ENCODE measurements around the gene DAB2.
"Not testable (repeated sequence)": the region's sequence is repeated elsewhere in the genome, so short reads cannot be mapped to it uniquely, and the experiment has no call there.

DAB2 gene

DNA sequence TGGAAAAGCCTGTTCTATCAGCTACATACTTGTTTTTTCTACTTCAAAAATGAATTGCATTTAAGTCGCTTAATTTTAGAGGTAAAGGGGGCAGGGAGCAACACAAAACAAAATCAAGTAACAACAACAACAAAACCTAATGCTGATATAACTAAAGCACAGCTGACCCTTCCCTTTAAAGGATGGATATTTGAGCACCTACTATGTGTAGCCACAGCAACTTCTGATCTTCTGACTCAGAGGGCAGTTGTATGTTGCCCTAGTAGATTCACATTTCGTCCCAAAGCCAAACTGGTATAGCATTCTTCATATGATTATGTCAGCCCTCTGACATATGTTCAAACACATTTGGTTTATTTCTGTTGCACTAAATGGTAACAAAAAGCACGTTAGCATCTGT, 6.8 kb downstream of the DAB2 start:
- DNase-seq = no peak

GRCh38 chr5:39415201-39415600, 9.6 kb downstream of the DAB2 start:
- no peak for DNase-seq

DNA sequence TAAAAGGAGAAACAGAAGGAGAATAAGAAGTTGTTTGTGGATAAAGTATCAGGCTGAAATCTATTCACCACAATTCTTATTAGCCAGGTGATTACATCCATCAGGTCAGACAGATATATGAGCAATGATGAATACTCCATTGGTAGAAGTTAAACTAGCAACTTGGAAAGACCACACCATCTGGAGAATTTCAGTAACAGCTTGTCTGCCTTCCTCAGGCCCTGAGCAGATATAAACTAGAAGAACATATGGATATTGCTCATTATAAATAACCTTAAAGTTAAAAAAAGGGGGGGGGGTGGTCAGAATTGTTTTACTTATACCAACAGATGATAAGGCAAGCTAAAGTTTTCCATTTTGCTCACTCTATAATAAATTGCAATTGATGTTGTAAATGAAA, 10.4 kb downstream of the DAB2 start:
- no peak for DNase-seq

- DNase-seq = no peak
These were observed 11.0 kb downstream of the DAB2 start for GRCh38 chr5:39413771-39414170.

- no peak for DNase-seq
These were observed 11.9 kb downstream of the DAB2 start for GRCh38 chr5:39412721-39413394.

- no peak for DNase-seq
These were observed 12.8 kb downstream of the DAB2 start for GRCh38 chr5:39411985-39412384.

- no peak for DNase-seq
These were observed 13.7 kb downstream of the DAB2 start for GRCh38 chr5:39411061-39411460.

DNA sequence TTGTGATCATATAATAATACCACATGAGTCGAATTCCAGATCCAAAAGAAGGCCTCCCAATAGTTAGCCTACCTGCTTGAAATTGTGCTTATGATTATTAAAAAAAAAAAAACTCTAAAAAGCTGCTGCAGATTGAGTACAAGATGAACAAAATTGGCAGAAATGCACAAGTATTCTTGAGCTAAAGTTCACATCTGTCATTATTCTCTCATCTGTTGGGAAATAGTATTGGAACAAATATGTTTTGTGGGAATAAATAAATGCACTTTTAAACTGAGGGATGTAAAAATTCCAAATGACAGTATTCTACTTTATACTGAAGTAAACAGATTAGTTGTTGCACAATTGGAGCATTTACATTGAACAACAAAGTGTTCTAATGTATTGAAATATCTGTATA, 15.7 kb downstream of the DAB2 start:
- DNase-seq = no peak

DNA sequence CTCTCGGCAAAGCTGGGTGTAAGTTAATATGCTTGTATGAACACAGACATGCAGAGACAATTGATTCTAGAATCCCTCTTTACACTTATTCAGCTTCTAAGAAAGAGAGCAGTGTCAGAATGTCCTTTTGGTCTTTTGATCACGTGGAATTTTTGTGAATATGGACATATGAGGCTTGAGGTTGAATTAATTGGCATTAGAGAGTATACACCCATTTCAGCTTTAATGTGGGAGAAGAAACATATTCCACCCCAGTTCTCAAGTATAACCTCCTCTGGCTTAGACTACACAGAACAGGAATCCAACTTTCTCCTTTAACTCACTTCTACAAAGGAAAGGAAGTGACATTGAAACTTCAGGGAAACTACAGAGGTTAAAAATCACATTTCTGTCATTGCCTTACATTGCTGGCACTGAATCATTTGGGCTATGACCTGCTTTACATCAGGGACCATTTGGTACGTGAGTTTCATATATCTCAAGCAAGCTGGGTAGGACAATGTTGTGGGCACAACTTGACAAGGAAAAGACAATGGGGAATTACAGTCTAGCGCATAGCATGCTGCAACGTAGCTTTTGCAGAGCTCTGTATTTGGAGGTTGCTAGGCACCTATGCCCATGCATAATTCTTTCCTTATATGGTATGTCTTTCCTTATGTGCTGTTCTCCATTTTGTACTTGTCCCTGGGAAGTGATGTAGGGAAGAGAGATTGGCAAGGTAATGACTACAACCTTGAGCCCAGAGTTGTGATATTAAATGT, 19.5 kb downstream of the DAB2 start:
- no peak for DNase-seq

DNA sequence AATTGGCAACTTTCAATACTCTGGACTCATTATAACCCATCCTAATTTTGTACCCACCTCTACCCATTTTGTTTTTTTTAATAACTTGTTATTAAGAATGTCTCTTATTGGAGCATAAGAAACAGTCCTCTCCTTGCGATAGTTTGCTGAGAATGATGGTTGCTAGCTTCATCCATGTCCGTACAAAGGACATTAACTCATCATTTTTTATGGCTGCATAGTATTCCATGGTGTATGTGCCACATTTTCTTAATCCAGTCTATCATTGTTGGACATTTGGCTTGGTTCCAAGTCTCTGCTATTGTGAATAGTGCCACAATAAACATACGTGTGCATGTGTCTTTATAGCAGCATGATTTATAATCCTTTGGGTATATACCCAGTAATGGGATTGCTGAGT, 21.0 kb downstream of the DAB2 start:
- DNase-seq = not testable (repeated sequence)

DNA sequence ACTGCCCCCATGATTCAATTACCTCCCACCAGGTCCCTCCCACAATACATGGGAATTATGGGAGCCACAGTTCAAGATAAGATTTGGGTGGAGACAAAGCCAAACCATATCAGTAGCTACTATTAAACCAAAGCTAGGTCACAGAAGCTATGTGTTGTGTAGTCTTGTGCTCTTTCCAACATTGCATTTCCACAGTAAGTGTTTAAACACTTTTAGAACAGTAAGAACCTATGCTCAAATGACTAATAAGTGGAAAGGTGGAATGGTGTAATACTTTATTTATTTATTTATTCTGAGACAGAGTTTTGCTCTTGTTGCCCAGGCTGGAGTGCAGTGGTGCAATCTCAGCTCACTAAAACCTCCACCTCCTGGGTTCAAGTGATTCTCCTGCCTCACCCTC, 22.6 kb downstream of the DAB2 start:
- not testable (repeated sequence) for DNase-seq

- no peak for DNase-seq
These were observed 23.8 kb downstream of the DAB2 start for GRCh38 chr5:39400713-39401578.

DNA sequence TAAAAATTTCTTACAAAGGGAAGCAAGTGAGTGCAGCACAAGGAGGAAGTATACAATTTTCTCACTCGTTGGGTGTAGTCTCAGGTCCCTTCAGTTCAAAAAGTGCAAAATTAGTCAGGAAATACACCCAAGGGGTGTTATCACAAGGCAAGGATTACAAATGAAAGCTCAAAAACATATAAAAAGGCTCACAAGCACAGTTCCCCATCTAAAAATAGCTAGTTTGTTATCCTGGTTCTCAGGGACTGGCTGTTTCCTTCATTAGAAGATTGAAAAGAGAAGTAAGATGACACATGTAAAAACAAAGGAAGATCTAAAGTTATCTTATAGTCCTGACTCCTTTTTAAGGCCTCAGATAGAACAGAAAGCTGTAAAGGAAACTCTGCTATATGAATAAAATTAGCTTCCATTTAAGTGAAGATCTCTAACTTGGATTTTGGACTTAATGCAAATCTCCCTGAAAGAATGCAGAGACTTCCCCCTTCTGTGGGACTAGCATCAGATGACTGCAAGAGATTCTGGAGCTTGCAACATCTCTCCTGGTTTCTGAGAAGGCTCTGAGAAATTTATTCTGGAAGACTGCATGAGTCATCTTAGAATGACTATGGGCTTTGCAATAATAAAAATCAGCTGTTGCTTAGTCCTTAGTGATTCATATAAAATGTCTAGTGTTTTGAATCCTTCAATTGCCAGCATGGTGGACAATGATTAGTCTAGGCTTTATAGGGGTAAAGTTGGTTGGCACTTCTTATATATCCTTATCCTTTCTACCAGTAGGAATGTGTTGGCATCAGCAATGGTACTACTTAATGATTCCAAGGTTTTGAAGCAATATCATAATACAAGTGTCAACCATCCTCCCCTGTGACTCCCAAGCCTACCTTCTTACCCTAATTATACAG, 25.4 kb downstream of the DAB2 start:
- no peak for DNase-seq

DNA sequence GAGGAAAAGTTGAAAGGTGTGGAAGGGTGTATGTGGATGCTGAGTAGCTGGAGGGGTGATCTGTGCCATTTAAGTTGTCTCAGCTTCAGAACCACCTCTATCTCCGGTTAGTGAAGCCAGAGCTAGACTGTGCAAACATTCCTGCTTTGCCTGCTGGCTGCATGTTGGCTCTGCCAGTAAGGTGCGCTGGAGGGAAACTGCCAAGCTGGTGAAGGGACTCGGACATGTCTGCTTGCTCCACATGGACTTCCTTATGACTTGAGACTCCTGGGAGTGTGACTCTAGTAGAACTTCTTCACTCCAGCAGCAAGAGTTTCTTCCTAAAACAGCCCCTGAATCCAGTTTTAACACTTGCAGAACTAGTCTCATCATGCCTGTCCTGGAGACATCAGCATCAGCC, 27.9 kb downstream of the DAB2 start:
- DNase-seq = no peak

GRCh38 chr5:39395521-39395920, 29.3 kb downstream of the DAB2 start:
- DNase-seq = no peak

GRCh38 chr5:39394946-39395345, 29.8 kb downstream of the DAB2 start:
- no peak for DNase-seq

DNA sequence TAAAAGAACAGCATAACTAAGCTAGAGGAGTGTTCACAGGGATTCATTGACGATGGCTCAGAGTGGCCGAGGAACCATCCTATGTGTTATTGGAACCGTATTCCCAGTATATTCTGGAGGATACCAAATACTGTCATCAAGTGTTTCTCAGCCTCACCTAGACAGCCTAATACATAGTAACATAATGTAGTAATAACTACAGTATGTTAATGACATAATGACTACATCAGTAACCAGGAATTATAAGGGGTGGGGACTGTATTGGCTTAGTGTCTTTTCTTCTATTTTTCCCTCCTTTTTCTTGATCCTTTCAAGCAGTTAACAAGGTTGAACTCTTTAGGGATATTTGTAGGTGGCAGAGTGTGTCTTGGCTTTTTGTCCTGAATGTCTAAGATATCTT, 33.8 kb downstream of the DAB2 start:
- DNase-seq = no peak

GRCh38 chr5:39387293-39387692, 37.5 kb downstream of the DAB2 start:
- DNase-seq = no peak

- DNase-seq = no peak
These were observed 40.5 kb downstream of the DAB2 start for GRCh38 chr5:39384271-39384670.

DNA sequence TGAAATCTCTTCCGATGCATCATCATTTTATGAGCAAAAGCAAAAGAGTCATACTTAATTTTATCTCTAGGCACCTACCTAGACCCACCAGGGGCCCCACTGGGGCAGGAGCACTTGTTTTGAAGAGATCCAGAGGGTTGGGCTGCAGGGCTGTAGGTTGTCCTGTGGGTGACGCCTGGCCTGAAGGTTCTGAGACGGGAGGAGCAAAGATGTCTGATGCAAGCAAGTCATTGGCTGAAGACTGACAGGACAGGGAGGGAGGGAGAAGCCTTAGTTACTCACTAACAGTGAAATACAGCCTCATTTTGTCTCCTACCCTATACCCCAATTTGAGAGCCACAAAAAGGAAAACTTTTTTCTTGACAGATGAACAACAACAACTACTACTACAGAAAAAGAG, 43.4 kb downstream of the DAB2 start:
- DNase-seq = no peak

DNA sequence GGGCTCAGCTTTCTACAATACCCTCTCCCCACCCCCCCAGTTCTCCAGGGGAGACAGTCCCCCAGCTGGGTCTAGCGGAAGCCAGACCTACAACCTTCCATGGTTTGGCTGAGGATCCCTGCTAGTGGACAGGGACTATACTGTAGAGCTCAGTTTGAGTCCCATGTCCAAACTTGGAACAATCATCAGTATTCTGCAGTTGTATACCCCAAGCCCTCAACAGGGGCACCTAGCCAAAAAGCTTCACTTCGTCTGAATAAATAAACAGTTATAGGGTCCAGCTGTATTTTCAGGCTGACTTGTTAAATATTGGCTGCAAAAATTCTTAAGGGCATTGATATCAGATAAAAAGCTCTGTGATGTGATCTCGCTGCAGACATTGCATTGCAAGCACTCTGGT, 45.1 kb downstream of the DAB2 start:
- DNase-seq = no peak

DNA sequence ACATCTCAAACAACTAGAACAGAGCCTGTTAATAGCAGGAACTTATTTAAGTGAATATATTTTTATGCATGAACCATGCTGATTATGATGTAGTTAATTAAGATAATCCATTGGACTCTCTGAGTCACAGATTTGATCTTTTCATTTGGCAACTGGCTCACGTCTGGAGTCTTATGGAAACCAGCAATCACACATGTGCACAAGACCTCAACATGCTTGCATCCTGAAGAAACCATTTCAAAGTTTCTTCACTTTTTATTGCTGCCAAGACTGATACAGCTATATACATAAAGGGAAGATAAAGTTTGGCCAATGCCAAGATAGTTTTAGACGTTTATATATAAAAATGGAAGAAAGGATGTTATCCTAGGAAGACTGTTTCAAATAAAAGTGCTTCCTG, 47.2 kb downstream of the DAB2 start:
- no peak for DNase-seq

- no peak for DNase-seq
These were observed 48.5 kb downstream of the DAB2 start for GRCh38 chr5:39376293-39376714.
